Suprapubic skin (tissue), 4 donors: ENCODE measurements around the gene CARD10. TPM values are rescaled to one million over a fixed set of nuclear protein-coding genes. Genes with fewer than 3 reads are reported as not detected.

ENCODE experiments used
- DNase-seq, 2 donors: peaks; one replicate each; pipeline ENCODE4 v3.0.0-alpha.2; 2019; ENCODE audit warnings: low spot score in 2 of 2
- H3K27ac ChIP-seq: fragments of 200-600 bp; sonication (generic); one replicate; pipeline ENCODE4 v1.5.1; 2019
- H3K27me3 ChIP-seq: fragments of 200-600 bp; sonication (generic); one replicate; pipeline ENCODE4 v1.5.1; 2019
- H3K36me3 ChIP-seq: fragments of 200-600 bp; sonication (generic); one replicate; pipeline ENCODE4 v1.5.1; 2019
- H3K4me1 ChIP-seq: fragments of 200-600 bp; sonication (generic); one replicate; pipeline ENCODE4 v1.5.1; 2019
- H3K4me3 ChIP-seq: fragments of 200-600 bp; sonication (generic); one replicate; pipeline ENCODE4 v1.5.1; 2019; ENCODE audit warnings: mild to moderate bottlenecking
- H3K9me3 ChIP-seq: fragments of 200-600 bp; sonication (generic); one replicate; pipeline ENCODE4 v1.5.1; 2019
- EP300 ChIP-seq: sonication (generic); formaldehyde crosslinking; IDR thresholded peaks from one replicate; pipeline ENCODE4 v1.6.1; 2017; ENCODE audit warnings: antibody characterized with exemption
- POLR2A ChIP-seq, 2 donors: fragments of 450-650 bp; IDR thresholded peaks; one replicate each; pipeline ENCODE4 v1.6.1; 2017; ENCODE audit warnings: antibody characterized with exemption in 2 of 2, mild to moderate bottlenecking in 2 of 2, moderate library complexity in 2 of 2
- POLR2AphosphoS5 ChIP-seq, 3 donors: sonication (generic); formaldehyde crosslinking; IDR thresholded peaks; one replicate each; pipeline ENCODE4 v1.6.1; 2017; ENCODE audit warnings: antibody characterized with exemption in 3 of 3
- WGBS: methylation state at CpG from one replicate; pipeline ENCODE4 v1.1.5; 2018; 5-methylcytosine and 5-hydroxymethylcytosine counted together
- total RNA-seq, 4 donors: library from RNA; depleted of rRNA; stranded (reverse); fragments of >200 nt; gene quantifications; one replicate each; pipeline ENCODE4 v1.1.0, GENCODE V29; 2016
- TF ChIP-seq, protein P1 (sequence below), 2 donors: fragments of 200-600 bp in 1 of 2; fragments of 450-650 bp in 1 of 2; sonication (generic) in 1 of 2; IDR thresholded peaks; one replicate each; pipeline ENCODE4 v1.5.1; 2016 to 2019; ENCODE audit warnings: antibody characterized with exemption in 2 of 2, mild to moderate bottlenecking in 1 of 2, moderate library complexity in 1 of 2

The CARD10 gene
- total RNA-seq, 4 donors from 2014 or later = 12.2 to 17.3 (median 14.8) TPM

DNA sequence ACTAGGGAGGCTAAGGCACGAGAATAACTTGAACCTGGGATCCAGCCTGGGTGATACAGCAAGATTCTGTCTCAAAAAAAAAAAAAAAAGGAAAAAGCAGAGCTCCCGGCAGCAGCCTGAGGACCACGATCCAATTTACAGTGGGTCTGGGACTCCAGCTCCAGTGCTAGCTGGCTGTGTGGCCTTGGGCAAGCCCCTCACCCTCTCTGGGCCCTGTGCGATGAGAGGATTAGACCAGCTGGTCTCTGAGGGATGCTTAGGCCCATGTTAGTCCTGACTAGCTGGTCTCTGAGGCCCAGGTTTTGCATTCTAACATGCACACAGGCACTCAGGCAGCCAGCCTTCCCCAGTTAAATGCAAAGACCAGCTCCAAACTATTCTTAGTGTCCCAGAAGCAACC is 13.7 kb downstream of the CARD10 start:
- TF ChIP-seq POLR2AphosphoS5 (IDR thresholded peaks at IDR 0.05) = no peak
- TF ChIP-seq, protein P1, sequence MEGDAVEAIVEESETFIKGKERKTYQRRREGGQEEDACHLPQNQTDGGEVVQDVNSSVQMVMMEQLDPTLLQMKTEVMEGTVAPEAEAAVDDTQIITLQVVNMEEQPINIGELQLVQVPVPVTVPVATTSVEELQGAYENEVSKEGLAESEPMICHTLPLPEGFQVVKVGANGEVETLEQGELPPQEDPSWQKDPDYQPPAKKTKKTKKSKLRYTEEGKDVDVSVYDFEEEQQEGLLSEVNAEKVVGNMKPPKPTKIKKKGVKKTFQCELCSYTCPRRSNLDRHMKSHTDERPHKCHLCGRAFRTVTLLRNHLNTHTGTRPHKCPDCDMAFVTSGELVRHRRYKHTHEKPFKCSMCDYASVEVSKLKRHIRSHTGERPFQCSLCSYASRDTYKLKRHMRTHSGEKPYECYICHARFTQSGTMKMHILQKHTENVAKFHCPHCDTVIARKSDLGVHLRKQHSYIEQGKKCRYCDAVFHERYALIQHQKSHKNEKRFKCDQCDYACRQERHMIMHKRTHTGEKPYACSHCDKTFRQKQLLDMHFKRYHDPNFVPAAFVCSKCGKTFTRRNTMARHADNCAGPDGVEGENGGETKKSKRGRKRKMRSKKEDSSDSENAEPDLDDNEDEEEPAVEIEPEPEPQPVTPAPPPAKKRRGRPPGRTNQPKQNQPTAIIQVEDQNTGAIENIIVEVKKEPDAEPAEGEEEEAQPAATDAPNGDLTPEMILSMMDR (IDR thresholded peaks at IDR 0.05) = no peak
- no peak for TF ChIP-seq POLR2A (IDR thresholded peaks at IDR 0.05)
- TF ChIP-seq EP300 = no peak
- Histone ChIP-seq H3K27ac (no peak overlapping the region), H3K36me3 (no peaks in the 10 kb centered on the region), H3K4me3 (no peak overlapping the region), H3K27me3 (no peaks in the 10 kb centered on the region), H3K4me1 (peaks cover 67% of the 10 kb centered on the region), H3K9me3 (no peaks in the 10 kb centered on the region)
- no peak for DNase-seq
- WGBS = 86% methylated on average over 4 of the region's 4 CpGs

DNA sequence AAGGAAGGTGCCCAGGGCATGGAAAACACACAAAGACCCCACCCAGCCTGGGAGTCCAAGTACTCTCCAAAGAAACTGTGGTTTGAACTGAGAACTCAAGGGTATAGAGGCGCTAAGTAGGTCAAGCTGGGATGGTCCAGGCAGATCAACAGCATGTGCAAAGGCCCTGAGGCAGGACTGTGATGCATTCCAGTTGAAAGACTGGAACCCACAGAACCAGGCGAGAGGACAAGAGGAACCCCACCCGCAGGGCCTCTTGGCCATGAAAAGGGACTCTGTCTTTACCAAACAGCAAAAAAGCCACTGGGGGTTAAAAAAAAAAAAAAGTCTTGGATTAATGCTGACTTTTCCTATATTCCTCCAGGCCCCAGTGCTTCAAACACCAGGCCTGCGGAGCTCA is 14.3 kb downstream of the CARD10 start:
- Histone ChIP-seq H3K9me3 (no peaks in the 10 kb centered on the region), H3K27ac (no peak overlapping the region), H3K27me3 (no peaks in the 10 kb centered on the region), H3K4me3 (no peak overlapping the region), H3K36me3 (no peaks in the 10 kb centered on the region), H3K4me1 (peaks cover 64% of the 10 kb centered on the region)
- no peak for TF ChIP-seq POLR2AphosphoS5 (IDR thresholded peaks at IDR 0.05)
- no peak for TF ChIP-seq POLR2A (IDR thresholded peaks at IDR 0.05)
- TF ChIP-seq, protein P1 (IDR thresholded peaks at IDR 0.05) = no peak
- no peak for TF ChIP-seq EP300
- DNase-seq = no peak
- 83% methylated on average over 4 of the region's 4 CpGs for WGBS

DNA sequence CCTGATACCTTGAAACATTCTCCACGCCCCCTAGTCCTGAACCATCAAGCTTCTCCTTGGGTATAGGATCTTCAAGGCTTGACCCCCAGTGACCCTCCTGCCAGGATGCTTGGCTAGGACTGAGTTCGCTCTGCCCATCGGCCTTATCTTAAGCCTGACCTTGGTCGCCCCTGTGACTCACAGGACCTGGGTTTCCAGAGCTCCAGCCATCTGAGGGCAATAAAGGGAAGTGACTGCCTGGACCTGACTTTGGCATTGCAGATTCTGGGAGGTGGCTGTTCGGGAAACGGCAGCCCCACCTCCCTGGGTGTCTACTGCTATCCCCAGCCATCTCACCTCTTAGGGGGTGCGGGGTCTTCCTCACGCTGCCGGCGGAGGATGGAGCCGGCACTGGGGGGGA is 15.4 kb downstream of the CARD10 start:
- 77% methylated on average over 11 of the region's 11 CpGs for WGBS
- peaks cover 59% of the 10 kb centered on the region for H3K4me1 ChIP-seq
- DNase-seq = no peak

DNA sequence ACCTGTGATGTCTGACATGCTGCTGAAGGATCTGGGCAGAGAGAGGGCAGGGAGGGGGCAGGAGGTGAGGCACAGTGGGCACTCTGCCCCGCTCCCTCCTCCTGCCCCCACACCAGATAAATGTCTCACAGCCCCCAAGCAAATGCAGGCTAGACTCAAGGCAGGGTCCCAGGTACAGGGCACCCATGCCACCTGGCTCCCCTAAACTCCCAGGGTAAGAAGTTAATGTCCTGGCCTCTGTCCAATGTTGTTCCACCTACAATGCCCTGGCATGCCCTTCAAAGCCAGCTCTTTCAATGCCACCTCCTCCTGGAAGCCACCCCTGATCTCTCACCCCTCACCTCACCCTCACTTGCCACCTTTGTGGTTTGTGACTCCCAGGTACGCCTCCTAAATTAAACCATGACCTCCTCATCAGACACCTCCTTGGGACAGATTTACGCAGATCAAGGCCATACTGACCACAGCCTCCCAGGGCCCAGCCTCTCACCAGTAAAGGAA is 16.0 kb downstream of the CARD10 start:
- no peak for DNase-seq
- Histone ChIP-seq H3K36me3 (no peaks in the 10 kb centered on the region), H3K4me1 (peaks cover 53% of the 10 kb centered on the region), H3K27ac (no peak overlapping the region), H3K9me3 (no peaks in the 10 kb centered on the region), H3K4me3 (no peak overlapping the region), H3K27me3 (peaks cover 6% of the 10 kb centered on the region)
- TF ChIP-seq EP300 (no peak), POLR2AphosphoS5 (IDR thresholded peaks at IDR 0.05) (no peak), POLR2A (IDR thresholded peaks at IDR 0.05) (no peak)
- TF ChIP-seq, protein P1 (IDR thresholded peaks at IDR 0.05) = no peak
- WGBS = 95% methylated on average over 3 of the region's 3 CpGs

More for the DNA sequence above, 15.4 kb downstream of the CARD10 start:
- H3K36me3 ChIP-seq = no peaks in the 10 kb centered on the region
- TF ChIP-seq POLR2A (IDR thresholded peaks at IDR 0.05) (no peak), POLR2AphosphoS5 (IDR thresholded peaks at IDR 0.05) (no peak), EP300 (no peak)
- TF ChIP-seq, protein P1 (IDR thresholded peaks at IDR 0.05) = no peak
- H3K27me3 ChIP-seq = peaks cover 6% of the 10 kb centered on the region
- no peak overlapping the region for H3K4me3 ChIP-seq
- H3K27ac ChIP-seq = no peak overlapping the region
- H3K9me3 ChIP-seq = no peaks in the 10 kb centered on the region

DNA sequence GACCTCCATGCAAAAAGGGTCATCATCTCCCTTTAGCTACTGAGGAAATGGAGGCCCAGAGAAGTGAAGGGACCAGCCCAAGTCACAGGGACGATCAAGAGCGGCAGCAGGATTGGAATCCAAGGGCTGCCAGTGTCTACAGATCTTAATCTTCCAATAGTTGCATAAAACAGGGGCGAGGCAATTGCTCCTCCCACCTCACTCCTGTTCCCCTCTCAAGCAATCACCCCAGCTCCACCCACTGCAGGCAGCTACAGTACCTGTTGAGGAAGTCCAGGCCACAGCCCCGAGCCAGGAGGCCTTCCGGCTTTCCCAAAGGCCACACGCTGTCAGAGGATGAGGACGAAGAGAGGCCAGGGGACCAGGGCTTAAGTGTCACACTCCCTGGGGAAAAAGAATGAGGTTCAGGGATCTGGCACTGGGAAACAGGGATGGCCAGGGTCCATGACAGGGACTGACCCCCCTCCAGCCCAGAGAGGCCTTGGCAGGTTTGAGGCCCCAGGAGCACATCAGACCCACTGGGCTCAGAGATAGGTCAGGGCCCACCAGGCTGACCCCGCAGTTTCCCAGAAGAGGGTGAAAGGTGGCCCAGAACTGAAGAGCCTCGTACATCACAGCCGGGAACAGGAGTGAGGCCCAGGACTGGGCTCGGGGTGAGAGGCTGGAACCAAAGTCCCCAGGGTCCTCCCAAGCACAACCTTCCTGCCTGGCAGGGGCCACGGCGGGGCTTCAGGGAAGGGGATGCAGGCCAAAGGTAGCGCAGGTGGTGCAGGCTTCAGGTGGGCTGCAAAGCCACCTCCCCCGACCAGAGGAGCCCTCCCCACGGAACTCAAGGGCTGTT is 16.7 kb downstream of the CARD10 start:
- no peaks in the 10 kb centered on the region for H3K36me3 ChIP-seq
- H3K4me1 ChIP-seq = peaks cover 49% of the 10 kb centered on the region

More for the DNA sequence above, 16.7 kb downstream of the CARD10 start:
- no peak for DNase-seq
- WGBS = 47% methylated on average over 8 of the region's 16 CpGs
- H3K27ac ChIP-seq = peak overlapping the region; percentile 56
- TF ChIP-seq EP300 (no peak), POLR2AphosphoS5 (IDR thresholded peaks at IDR 0.05) (no peak), POLR2A (IDR thresholded peaks at IDR 0.05) (no peak)
- TF ChIP-seq, protein P1 (IDR thresholded peaks at IDR 0.05) = no peak
- peaks cover 6% of the 10 kb centered on the region for H3K27me3 ChIP-seq
- H3K4me3 ChIP-seq = no peak overlapping the region
- no peaks in the 10 kb centered on the region for H3K9me3 ChIP-seq
